Activated CD8-positive, alpha-beta memory T cell treated with anti-CD3 and anti-CD28 coated beads, Interleukin-2, amount 50 U/mL, for 48 hours (primary cell): ENCODE measurements around the gene NAXE.
"Not testable (repeated sequence)": the region's sequence is repeated elsewhere in the genome, so short reads cannot be mapped to it uniquely, and the experiment has no call there.

Experiments
- DNase-seq: peaks from one replicate; pipeline ENCODE4 v3.0.0-alpha.2; 2020

The NAXE gene

DNA sequence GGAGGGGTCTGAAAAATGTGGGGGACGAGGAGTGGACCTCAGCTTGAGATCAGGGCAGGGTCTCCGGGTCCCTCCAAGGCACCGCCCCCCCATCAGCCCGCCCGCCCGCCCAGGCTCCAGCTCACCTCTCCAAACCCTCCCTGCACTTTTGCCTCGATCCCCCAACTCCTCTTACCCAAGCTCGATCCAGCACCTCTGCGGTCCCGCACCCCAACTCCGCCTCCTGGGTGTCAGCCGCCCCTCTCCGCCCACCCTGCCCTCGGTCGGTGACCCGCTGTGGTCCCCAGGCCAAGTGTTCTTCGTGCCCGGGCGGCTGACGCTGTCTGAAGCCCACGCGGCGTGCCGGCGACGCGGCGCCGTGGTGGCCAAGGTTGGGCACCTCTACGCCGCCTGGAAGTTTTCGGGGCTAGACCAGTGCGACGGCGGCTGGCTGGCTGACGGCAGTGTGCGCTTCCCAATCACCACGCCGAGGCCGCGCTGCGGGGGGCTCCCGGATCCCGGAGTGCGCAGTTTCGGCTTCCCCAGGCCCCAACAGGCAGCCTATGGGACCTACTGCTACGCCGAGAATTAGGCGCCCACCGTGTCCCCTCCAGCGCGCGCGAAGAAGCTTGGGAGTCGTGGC lies 33.3 kb downstream of the NAXE start:
- DNase-seq, result no peak

DNA sequence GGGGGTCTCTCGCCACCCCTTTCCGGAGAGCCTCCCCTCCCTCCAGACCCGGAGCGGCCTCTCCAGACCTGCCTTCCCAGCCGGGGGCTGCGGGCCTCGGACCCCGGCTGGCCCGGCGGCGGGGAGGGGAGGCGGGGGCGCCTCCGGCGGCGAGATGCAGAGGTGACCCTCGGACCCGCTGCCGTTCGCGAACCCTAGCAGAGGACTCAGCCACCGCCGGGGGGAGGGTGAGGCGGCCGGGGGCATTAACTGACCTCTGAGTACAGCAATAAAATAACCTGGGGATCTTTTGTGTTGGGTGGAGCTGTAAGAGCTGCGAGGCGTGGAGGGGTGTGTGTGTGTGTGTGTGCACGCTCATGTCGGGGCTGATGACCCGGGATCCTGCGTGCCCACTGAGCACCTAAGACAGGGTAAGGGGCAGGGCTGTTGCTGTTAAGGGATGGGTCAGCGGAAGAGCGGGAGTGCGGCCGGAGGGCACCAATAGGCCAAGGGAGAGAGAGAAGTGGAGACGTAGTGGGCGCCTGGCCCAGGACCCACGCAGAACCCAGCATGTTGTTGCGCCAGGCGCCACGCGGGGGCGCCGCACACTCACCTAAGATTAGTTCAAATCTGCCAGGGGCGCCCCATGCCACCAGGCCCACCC lies 34.0 kb downstream of the NAXE start:
- peak; percentile 87 for DNase-seq

DNA sequence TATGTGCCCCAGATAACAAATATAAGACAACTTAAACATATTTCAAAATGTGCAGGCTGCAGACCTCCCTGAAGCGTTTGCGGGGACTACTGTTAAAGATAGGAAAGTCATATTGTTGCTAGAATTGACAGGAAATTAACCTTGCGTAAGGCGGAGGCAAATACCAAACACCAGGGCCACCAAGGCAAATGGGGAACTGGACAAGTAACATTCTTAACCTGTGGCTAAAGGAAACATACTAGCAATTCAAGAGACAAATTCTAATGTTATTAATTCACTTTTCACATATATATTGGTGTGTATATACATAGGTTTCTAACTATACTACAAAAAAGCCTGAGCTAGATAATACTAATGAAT lies 34.5 kb downstream of the NAXE start:
- DNase-seq, result no peak

GRCh38 chr1:156627313-156627880 lies 35.8 kb downstream of the NAXE start:
- DNase-seq, result no peak

DNA sequence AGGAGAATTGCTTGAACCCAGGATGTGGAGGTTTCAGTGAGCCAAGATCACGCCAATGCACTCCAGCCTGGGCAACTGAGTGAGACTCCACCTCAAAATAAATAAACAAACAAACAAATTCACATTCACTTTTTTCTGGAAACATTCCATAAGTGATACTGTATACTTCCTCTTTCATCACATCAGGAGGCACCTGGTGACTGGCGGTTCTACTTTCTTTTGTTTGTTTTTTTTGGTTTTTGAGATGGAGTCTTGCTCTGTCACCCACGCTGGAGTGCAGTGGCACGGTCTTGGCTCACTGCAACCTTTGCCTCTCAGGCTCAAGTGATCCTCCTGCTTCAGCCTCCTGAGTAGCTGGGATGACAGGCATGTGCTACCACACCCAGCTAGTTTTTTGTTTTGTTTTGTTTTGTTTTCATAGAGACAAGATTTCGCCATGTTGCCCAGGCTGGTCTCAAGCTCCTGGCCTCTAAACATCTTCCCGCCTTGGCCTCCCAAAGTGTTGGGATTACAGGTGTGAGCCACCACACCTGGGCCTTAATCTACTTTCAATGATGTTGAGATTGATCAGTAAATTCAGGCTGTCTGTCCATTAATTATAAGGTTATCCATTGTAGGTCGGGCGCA lies 38.4 kb downstream of the NAXE start:
- no peak for DNase-seq

GRCh38 chr1:156631152-156631551 lies 39.6 kb downstream of the NAXE start:
- DNase-seq, result not testable (repeated sequence)

- no peak for DNase-seq
Measured at GRCh38 chr1:156632355-156632754, 40.8 kb downstream of the NAXE start.

DNA sequence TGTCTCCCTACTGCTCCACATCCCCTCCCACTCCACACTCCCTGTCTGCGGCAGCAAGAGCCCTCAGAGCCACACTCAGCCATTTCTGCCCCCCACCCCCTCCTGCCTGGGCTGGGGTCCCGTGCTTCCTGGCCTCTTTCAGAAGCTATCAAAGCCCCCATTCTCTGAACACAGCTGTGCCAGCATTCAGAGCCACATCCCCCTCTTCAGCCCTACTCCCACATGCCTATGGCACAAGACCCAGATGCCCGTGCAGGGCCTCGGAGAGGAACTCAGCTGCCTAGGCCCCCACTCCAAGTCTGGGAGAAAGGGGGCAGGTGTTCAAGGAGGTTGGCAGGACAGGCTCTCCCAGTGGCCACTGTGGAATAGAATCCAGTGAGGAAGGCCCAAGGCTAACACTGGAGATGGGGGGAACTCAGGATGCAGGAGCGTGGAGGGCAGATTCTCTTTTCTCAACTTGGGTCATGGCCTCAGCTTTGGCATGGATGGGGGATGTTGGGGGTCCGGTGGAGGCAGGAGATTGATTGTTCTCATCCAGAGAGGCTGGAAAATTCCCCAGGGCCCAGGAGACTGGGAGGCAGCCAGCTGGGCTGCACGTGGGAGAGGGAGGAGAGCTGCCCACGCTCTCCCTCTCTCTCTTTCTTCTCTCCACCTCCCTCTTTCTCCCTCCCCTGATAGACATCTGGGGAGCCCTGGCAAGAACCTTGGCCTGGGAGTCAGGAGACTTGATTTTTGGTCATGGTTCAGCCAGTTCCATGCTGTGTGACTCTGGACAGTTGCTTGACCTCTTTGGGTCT lies 46.8 kb downstream of the NAXE start:
- no peak for DNase-seq

GRCh38 chr1:156639601-156640101 lies 48.1 kb downstream of the NAXE start:
- DNase-seq, result no peak

- DNase-seq, result no peak
Measured at GRCh38 chr1:156640842-156641706, 49.5 kb downstream of the NAXE start.

- no peak for DNase-seq
Measured at GRCh38 chr1:156641761-156642264, 50.2 kb downstream of the NAXE start, which contains the start of gene BCAN. TSS of gene BCAN (plus strand) at chr1:156642117. CDS start at chr1:156646055, 3,938 bp downstream.

- DNase-seq, result no peak
Measured at GRCh38 chr1:156642265-156643048, 50.9 kb downstream of the NAXE start.

- no peak for DNase-seq
Measured at GRCh38 chr1:156643049-156643777, 51.6 kb downstream of the NAXE start.

DNA sequence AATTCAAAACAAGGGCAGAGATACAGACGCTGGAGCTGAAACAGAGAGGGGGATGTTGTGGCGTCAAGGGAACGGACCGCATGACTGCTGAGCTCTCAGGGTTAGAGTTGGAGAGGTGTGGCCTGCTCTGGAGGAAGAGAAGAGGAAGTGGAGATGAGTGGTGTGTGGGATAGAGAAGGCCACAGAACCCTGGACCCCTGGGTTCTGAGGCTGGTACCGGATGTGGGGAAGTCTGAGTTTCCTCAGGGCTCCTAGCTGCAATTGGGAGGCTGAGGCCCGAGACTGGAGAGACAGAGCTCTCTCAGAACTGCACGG lies 52.2 kb downstream of the NAXE start:
- no peak for DNase-seq
